Subcutaneous adipose tissue (tissue), 4 donors: ENCODE data around the gene ACTN2. TPM values are rescaled to one million over a fixed set of nuclear protein-coding genes. Genes with fewer than 3 reads are reported as not detected.

Experiments used
- CTCF ChIP-seq: fragments of 450-650 bp; IDR thresholded peaks from one replicate; pipeline ENCODE4 v1.5.1; 2016; ENCODE audit warnings: low read depth, mild to moderate bottlenecking, control low read depth, antibody characterized with exemption, moderate library complexity
- total RNA-seq, 4 donors: library from RNA; depleted of rRNA; stranded (reverse); fragments of >200 nt; gene quantifications; one replicate each; pipeline ENCODE4 v1.1.0, GENCODE V29; 2016

ACTN2 gene
- 1 to 10 TPM in 1 of 4 donors, under 1 TPM in 2, not detected in 1; 0.22 to 1.7 (median 0.57) TPM for total RNA-seq

- no peak for TF ChIP-seq CTCF
Measured at GRCh38 chr1:236685917-236686814, at the start of gene ACTN2. ACTN2 (plus strand) TSS chr1:236686499; CDS start chr1:236686674, 175 bp downstream.

GRCh38 chr1:236638945-236639344 lies 47.4 kb upstream of the ACTN2 start:
- no peak for TF ChIP-seq CTCF

GRCh38 chr1:236639686-236640085 lies 46.6 kb upstream of the ACTN2 start:
- no peak for TF ChIP-seq CTCF

- TF ChIP-seq CTCF: no peak
Measured at GRCh38 chr1:236642763-236643162, 43.5 kb upstream of the ACTN2 start.

GRCh38 chr1:236645016-236645680 lies 41.2 kb upstream of the ACTN2 start:
- no peak for TF ChIP-seq CTCF

- no peak for TF ChIP-seq CTCF
Measured at GRCh38 chr1:236654511-236654910, 31.8 kb upstream of the ACTN2 start.

- no peak for TF ChIP-seq CTCF
Measured at GRCh38 chr1:236654957-236655356, 31.3 kb upstream of the ACTN2 start.
